ENCODE results near the gene TFR2. TPM values are rescaled to one million over a fixed set of nuclear protein-coding genes. Genes with fewer than 3 reads are reported as not detected.

The TFR2 gene
- total and polyA plus RNA-seq, 9 of the 15 experiments (the other 6 are each of a cell fraction or from before 2014, with no cell fraction given): 3.8 to 123 (median 51.1) TPM

- TF ChIP-seq, protein P1, sequence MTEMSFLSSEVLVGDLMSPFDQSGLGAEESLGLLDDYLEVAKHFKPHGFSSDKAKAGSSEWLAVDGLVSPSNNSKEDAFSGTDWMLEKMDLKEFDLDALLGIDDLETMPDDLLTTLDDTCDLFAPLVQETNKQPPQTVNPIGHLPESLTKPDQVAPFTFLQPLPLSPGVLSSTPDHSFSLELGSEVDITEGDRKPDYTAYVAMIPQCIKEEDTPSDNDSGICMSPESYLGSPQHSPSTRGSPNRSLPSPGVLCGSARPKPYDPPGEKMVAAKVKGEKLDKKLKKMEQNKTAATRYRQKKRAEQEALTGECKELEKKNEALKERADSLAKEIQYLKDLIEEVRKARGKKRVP (CRISPR knock-in tag; IDR thresholded peaks at IDR 0.05): no peak
- TF ChIP-seq RHOXF2B (CRISPR knock-in tag; conservative IDR thresholded peaks at IDR 0.05) (no peak), ARNT (IDR thresholded peaks at IDR 0.05) (0 out of 4 replicates have a peak, but pooled peaks of 1 of the 2 experiments have one; percentile 31), CREB3 (tag; conservative IDR thresholded peaks at IDR 0.05; ENCODE audit: low read depth) (no peak), FOXK2 (conservative IDR thresholded peaks at IDR 0.05 in 1 of 2, IDR thresholded peaks at IDR 0.05 in 1 of 2; ENCODE audit: low read depth in 2 of 2) (peak; percentile 40 to 52; a peak in 2 of 4 replicates), MLLT1 (IDR thresholded peaks at IDR 0.05) (peak; percentile 73 to 85; a peak in 2 of 4 replicates), DNMT1 (IDR thresholded peaks at IDR 0.05) (no peak), KAT2B (IDR thresholded peaks at IDR 0.05; ENCODE audit: low read depth, low read length) (no peak), NFIC (IDR thresholded peaks at IDR 0.05) (peak; percentile 43; the same call in 1 of the 2 replicates), ZNF384 (IDR thresholded peaks at IDR 0.05; ENCODE audit: low read depth, low read length) (no peak), ZC3H8 (IDR thresholded peaks at IDR 0.05) (peak; percentile 85; the same call in 1 of the 2 replicates), TRIM25 (IDR thresholded peaks at IDR 0.05; ENCODE audit: borderline replicate concordance) (peak; percentile 32; the same call in 1 of the 2 replicates), ZNF507 (tag; conservative IDR thresholded peaks at IDR 0.05) (no peak), TRIM24 (IDR thresholded peaks at IDR 0.05) (peak in 1 of 2 experiments; percentile 72; a peak in 1 of 4 replicates), ZNF436 (CRISPR knock-in tag; IDR thresholded peaks at IDR 0.05) (no peak), PHF20 (IDR thresholded peaks at IDR 0.05; ENCODE audit: partially characterized antibody) (peak; percentile 79)
Observed at GRCh38 chr7:100580466-100581283, 60.7 kb downstream of the TFR2 start (continued).

Data from K562 (cell line).